HL-60 (cell line): ENCODE results near the gene GRXCR1.

Experiments
- DNase-seq, 2 experiments: peaks; one replicate each; pipeline ENCODE4 v3.0.0-alpha.2; 2010 to 2020; ENCODE audit warnings: low read depth in 1 of 2, low spot score in 1 of 2
- H3K27ac ChIP-seq: fragments of 250-450 bp; sonication (Bioruptor Pico); replicated peaks from 2 replicates; pipeline ENCODE4 v1.5.1; 2020; ENCODE audit warnings: mild to moderate bottlenecking, moderate library complexity
- H3K27me3 ChIP-seq: fragments of 250-450 bp; sonication (Bioruptor Pico); 2 replicates; pipeline ENCODE4 v1.5.1; 2021; ENCODE audit warnings: mild to moderate bottlenecking, moderate library complexity; ENCODE audit not compliant: insufficient read depth, poor library complexity, severe bottlenecking
- H3K4me3 ChIP-seq: replicated peaks from 2 replicates; pipeline ENCODE4 v1.5.1; 2011; ENCODE audit warnings: mild to moderate bottlenecking, control low read depth, low read length; ENCODE audit not compliant: insufficient read depth
- GABPA ChIP-seq: IDR thresholded peaks from 2 replicates; pipeline ENCODE4 v1.6.1; 2012; ENCODE audit warnings: low read depth
- POLR2AphosphoS5 ChIP-seq: IDR thresholded peaks from 2 replicates; pipeline ENCODE4 v1.6.1; 2012; ENCODE audit warnings: low read depth
- REST ChIP-seq: IDR thresholded peaks from 2 replicates; pipeline ENCODE4 v1.6.1; 2012; ENCODE audit warnings: low read depth; ENCODE audit not compliant: insufficient replicate concordance
- SPI1 ChIP-seq: IDR thresholded peaks from 2 replicates; pipeline ENCODE4 v1.6.1; 2012; ENCODE audit warnings: low read depth, mild to moderate bottlenecking, borderline replicate concordance
- long read RNA-seq: library from polyadenylated mRNA; unstranded; transcript quantifications from one replicate; pipeline ENCODE4 v2.0.0, GENCODE V29; 2020
- TF ChIP-seq, protein P1 (sequence below): IDR thresholded peaks from one replicate; pipeline ENCODE4 v1.5.1; 2011; ENCODE audit warnings: low read length, control low read depth, inconsistent platforms; ENCODE audit not compliant: insufficient read depth

GRXCR1 gene
- long read RNA-seq = 0 reads

GRCh38 chr4:42892413-42892812 lies at the start of gene GRXCR1:
GRXCR1 (plus strand) TSS chr4:42892713; CDS start chr4:42893267, 554 bp downstream.
- Histone ChIP-seq H3K27me3 (no peaks in the 10 kb centered on the region), H3K27ac (no peak within 1 kb of the TSS), H3K4me3 (no peak within 1 kb of the TSS)
- TF ChIP-seq GABPA (no peak), REST (no peak), POLR2AphosphoS5 (no peak), SPI1 (no peak)
- TF ChIP-seq, protein P1, sequence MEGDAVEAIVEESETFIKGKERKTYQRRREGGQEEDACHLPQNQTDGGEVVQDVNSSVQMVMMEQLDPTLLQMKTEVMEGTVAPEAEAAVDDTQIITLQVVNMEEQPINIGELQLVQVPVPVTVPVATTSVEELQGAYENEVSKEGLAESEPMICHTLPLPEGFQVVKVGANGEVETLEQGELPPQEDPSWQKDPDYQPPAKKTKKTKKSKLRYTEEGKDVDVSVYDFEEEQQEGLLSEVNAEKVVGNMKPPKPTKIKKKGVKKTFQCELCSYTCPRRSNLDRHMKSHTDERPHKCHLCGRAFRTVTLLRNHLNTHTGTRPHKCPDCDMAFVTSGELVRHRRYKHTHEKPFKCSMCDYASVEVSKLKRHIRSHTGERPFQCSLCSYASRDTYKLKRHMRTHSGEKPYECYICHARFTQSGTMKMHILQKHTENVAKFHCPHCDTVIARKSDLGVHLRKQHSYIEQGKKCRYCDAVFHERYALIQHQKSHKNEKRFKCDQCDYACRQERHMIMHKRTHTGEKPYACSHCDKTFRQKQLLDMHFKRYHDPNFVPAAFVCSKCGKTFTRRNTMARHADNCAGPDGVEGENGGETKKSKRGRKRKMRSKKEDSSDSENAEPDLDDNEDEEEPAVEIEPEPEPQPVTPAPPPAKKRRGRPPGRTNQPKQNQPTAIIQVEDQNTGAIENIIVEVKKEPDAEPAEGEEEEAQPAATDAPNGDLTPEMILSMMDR = no peak
- DNase-seq = no peak

GRCh38 chr4:42843694-42844093 lies 48.8 kb upstream of the GRXCR1 start:
- DNase-seq = no peak
- Histone ChIP-seq H3K4me3 (no peak overlapping the region), H3K27me3 (no peaks in the 10 kb centered on the region), H3K27ac (no peak overlapping the region)
- TF ChIP-seq, protein P1 = no peak
- TF ChIP-seq REST = no peak
- TF ChIP-seq SPI1 = no peak
- no peak for TF ChIP-seq GABPA
- no peak for TF ChIP-seq POLR2AphosphoS5

DNA sequence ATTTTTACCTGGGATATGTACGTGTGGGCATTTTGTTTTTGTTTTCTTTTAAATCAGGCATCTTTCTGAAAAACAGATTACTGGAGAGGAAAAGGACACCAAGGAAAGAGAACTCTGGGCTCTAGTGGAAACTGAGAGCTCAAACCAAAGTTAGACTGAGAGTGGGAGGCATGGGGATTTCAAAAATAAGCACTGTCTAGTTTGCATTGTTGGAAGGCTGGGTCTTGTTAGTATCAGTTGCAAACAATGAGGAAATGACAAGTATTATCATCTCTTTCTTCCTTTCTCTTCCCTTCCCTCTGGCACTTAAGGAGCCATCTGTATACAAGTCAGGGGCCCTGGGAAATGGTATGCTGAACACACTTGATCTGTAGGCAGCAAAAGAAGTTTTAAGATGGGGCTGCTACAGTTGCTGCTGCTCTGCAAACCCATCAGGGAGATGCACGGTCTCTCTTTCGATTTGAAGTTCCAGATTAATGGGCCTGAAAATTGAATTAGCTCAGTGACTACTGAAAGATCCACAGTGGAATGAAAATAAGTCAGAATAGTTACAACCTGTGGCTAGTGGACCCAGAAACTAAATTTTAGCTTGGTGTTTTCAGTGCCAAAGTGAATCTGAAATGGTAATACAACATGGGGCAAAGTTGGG lies 48.0 kb upstream of the GRXCR1 start:
- no peaks in the 10 kb centered on the region for H3K27me3 ChIP-seq
- no peak for TF ChIP-seq REST
- no peak for TF ChIP-seq POLR2AphosphoS5
- no peak for TF ChIP-seq SPI1
- TF ChIP-seq, protein P1 = no peak
- DNase-seq = no peak
- H3K27ac ChIP-seq = no peak overlapping the region
- H3K4me3 ChIP-seq = no peak overlapping the region
